Measurements from ENCODE around the gene FUOM.
"Not testable (repeated sequence)": the region's sequence is repeated elsewhere in the genome, so short reads cannot be mapped to it uniquely, and the experiment has no call there.

FUOM gene

GRCh38 chr10:133396035-133396624, 38.3 kb upstream of the FUOM start:
- Histone ChIP-seq H3K36me3 (ENCODE audit: control insufficient read depth in 1 of 2, insufficient read depth in 2 of 2, low read length in 2 of 2) (peaks cover 7 to 38% of the 10 kb centered on the region in 2 donors), H3K9me3 (ENCODE audit: control insufficient read depth in 1 of 2, low read length in 2 of 2) (no peaks in the 10 kb centered on the region), H3K27me3 (ENCODE audit: low read depth, low read length) (no peaks in the 10 kb centered on the region), H3K4me3 (ENCODE audit: low read depth in 1 of 2, low read length in 2 of 2) (no peak overlapping the region), H3K4me1 (ENCODE audit: control insufficient read depth in 1 of 2, insufficient read depth in 2 of 2, low read length in 2 of 2) (peaks cover 7 to 15% of the 10 kb centered on the region in 2 donors), H3K27ac (ENCODE audit: low read length) (no peak overlapping the region)

- H3K36me3 ChIP-seq (ENCODE audit: control insufficient read depth in 1 of 2, insufficient read depth in 2 of 2, low read length in 2 of 2): peaks cover 6 to 33% of the 10 kb centered on the region in 2 donors
- no peaks in the 10 kb centered on the region for H3K27me3 ChIP-seq (ENCODE audit: low read depth, low read length)
- H3K27ac ChIP-seq (ENCODE audit: low read length): peak overlapping the region; percentile 87
- peak overlapping the region; percentile 94 to 96 for H3K4me3 ChIP-seq (ENCODE audit: low read depth in 1 of 2, low read length in 2 of 2)
- peaks cover 0 to 15% of the 10 kb centered on the region in 2 donors for H3K4me1 ChIP-seq (ENCODE audit: control insufficient read depth in 1 of 2, insufficient read depth in 2 of 2, low read length in 2 of 2)
- no peaks in the 10 kb centered on the region for H3K9me3 ChIP-seq (ENCODE audit: control insufficient read depth in 1 of 2, low read length in 2 of 2)
Observed at GRCh38 chr10:133394801-133395221, 37.0 kb upstream of the FUOM start.

DNA sequence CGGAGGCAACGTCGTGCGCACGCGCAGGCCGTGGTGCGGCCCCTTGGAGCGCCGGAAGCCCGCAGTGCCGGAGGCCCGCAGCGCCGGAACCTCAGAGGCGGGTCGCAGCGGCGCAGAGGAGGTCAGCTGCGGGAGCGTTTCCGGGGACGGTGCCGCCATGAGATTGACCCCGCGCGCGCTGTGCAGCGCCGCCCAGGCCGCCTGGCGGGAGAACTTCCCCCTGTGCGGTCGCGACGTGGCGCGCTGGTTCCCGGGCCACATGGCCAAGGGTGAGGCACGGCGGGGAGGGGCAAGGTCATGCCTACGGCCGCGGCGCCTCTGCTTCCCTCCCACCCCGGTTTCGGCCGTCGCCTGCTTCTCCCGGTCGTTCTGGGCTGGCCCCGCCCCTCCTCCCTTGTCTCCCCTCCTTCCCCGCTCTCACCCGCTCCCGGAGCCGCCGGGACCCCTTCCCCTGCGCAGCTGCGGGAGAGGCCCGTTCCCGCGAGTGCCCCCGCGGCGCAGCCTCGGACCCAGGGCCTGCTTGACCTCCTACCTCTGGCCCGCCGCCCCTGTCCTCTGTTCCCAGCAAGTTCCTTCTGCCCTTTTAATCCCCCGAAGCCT, 36.3 kb upstream of the FUOM start, which contains the start of gene MTG1:
Gene MTG1, plus strand, starts transcription at position 94 of the 600 bp plus-strand sequence. Its CDS starts 64 bp downstream, at position 158.
- peak within 1 kb of the TSS; percentile 94 to 96 for H3K4me3 ChIP-seq (ENCODE audit: low read depth in 1 of 2, low read length in 2 of 2)
- H3K9me3 ChIP-seq (ENCODE audit: control insufficient read depth in 1 of 2, low read length in 2 of 2): no peaks in the 10 kb centered on the region
- H3K27ac ChIP-seq (ENCODE audit: low read length): peak within 1 kb of the TSS; percentile 87
- peaks cover 0 to 15% of the 10 kb centered on the region in 2 donors for H3K4me1 ChIP-seq (ENCODE audit: control insufficient read depth in 1 of 2, insufficient read depth in 2 of 2, low read length in 2 of 2)
- no peaks in the 10 kb centered on the region for H3K27me3 ChIP-seq (ENCODE audit: low read depth, low read length)
- peaks cover 6 to 27% of the 10 kb centered on the region in 2 donors for H3K36me3 ChIP-seq (ENCODE audit: control insufficient read depth in 1 of 2, insufficient read depth in 2 of 2, low read length in 2 of 2)

- Histone ChIP-seq H3K4me1 (ENCODE audit: control insufficient read depth in 1 of 2, insufficient read depth in 2 of 2, low read length in 2 of 2) (peaks cover 0 to 15% of the 10 kb centered on the region in 2 donors), H3K27me3 (ENCODE audit: low read depth, low read length) (no peaks in the 10 kb centered on the region), H3K4me3 (ENCODE audit: low read depth in 1 of 2, low read length in 2 of 2) (peak overlapping the region; percentile 42 to 96), H3K9me3 (ENCODE audit: control insufficient read depth in 1 of 2, low read length in 2 of 2) (no peaks in the 10 kb centered on the region), H3K36me3 (ENCODE audit: control insufficient read depth in 1 of 2, insufficient read depth in 2 of 2, low read length in 2 of 2) (peaks cover 6 to 20% of the 10 kb centered on the region in 2 donors), H3K27ac (ENCODE audit: low read length) (no peak overlapping the region)
Observed at GRCh38 chr10:133393401-133394063, 35.7 kb upstream of the FUOM start.

GRCh38 chr10:133391761-133392518, 34.1 kb upstream of the FUOM start:
- Histone ChIP-seq H3K36me3 (ENCODE audit: control insufficient read depth in 1 of 2, insufficient read depth in 2 of 2, low read length in 2 of 2) (peaks cover 6 to 12% of the 10 kb centered on the region in 2 donors), H3K27ac (ENCODE audit: low read length) (no peak overlapping the region)

GRCh38 chr10:133391249-133391635, 33.4 kb upstream of the FUOM start:
- Histone ChIP-seq H3K4me1 (ENCODE audit: control insufficient read depth in 1 of 2, insufficient read depth in 2 of 2, low read length in 2 of 2) (peaks cover 0 to 15% of the 10 kb centered on the region in 2 donors), H3K4me3 (ENCODE audit: low read depth in 1 of 2, low read length in 2 of 2) (no peak overlapping the region), H3K9me3 (ENCODE audit: control insufficient read depth in 1 of 2, low read length in 2 of 2) (no peaks in the 10 kb centered on the region), H3K27me3 (ENCODE audit: low read depth, low read length) (no peaks in the 10 kb centered on the region), H3K36me3 (ENCODE audit: control insufficient read depth in 1 of 2, insufficient read depth in 2 of 2, low read length in 2 of 2) (peaks cover 3 to 12% of the 10 kb centered on the region in 2 donors), H3K27ac (ENCODE audit: low read length) (no peak overlapping the region)

More at GRCh38 chr10:133391761-133392518, 34.1 kb upstream of the FUOM start:
- Histone ChIP-seq H3K4me3 (ENCODE audit: low read depth in 1 of 2, low read length in 2 of 2) (no peak overlapping the region), H3K27me3 (ENCODE audit: low read depth, low read length) (no peaks in the 10 kb centered on the region), H3K4me1 (ENCODE audit: control insufficient read depth in 1 of 2, insufficient read depth in 2 of 2, low read length in 2 of 2) (peaks cover 0 to 15% of the 10 kb centered on the region in 2 donors), H3K9me3 (ENCODE audit: control insufficient read depth in 1 of 2, low read length in 2 of 2) (no peaks in the 10 kb centered on the region)

- peaks cover 0 to 14% of the 10 kb centered on the region in 2 donors for H3K4me1 ChIP-seq (ENCODE audit: control insufficient read depth in 1 of 2, insufficient read depth in 2 of 2, low read length in 2 of 2)
- peaks cover 0 to 9% of the 10 kb centered on the region in 2 donors for H3K36me3 ChIP-seq (ENCODE audit: control insufficient read depth in 1 of 2, insufficient read depth in 2 of 2, low read length in 2 of 2)
- no peaks in the 10 kb centered on the region for H3K9me3 ChIP-seq (ENCODE audit: control insufficient read depth in 1 of 2, low read length in 2 of 2)
- H3K27ac ChIP-seq (ENCODE audit: low read length): no peak overlapping the region
- H3K4me3 ChIP-seq (ENCODE audit: low read depth in 1 of 2, low read length in 2 of 2): no peak overlapping the region
- no peaks in the 10 kb centered on the region for H3K27me3 ChIP-seq (ENCODE audit: low read depth, low read length)
Observed at GRCh38 chr10:133390597-133391248, 32.9 kb upstream of the FUOM start.

DNA sequence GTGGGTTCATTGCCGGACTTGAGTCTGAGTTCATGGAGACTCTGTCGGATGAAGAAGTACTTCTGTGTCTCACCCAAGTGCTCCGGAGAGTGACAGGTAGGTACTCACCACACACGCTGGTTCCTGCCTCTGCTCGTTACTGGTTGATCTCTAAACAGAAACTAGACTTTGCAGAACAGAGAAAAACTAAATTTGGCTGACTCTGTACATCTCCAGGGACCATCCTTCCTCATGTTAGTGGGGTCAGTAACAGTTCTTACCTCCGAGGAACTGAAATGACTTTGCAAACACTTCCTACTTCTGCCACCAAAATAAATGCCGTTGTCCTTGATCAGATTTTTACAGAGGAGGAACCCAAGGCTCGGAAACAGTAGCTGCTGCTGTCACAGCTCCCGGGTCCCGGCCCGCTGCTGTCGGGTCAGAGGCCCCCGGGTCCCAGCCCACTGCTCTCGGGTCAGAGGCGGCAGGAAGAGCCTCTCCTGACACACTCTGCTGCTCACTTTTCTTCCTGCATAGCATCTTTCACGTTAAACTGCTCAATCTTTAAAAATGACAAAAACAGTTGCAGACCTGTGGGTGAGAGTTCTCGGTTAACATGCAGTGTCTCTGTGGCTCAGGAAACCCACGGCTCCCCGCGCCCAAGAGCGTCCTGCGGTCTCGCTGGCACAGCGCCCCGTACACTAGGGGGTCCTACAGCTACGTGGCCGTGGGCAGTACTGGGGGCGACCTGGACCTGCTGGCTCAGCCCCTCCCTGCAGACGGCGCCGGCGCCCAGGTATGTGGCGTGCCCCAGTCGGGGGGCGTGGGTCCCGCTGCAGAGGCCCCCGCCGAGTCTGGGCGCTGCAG, 31.4 kb upstream of the FUOM start:
- no peak overlapping the region for H3K4me3 ChIP-seq (ENCODE audit: low read depth in 1 of 2, low read length in 2 of 2)
- no peaks in the 10 kb centered on the region for H3K9me3 ChIP-seq (ENCODE audit: control insufficient read depth in 1 of 2, low read length in 2 of 2)
- H3K36me3 ChIP-seq (ENCODE audit: control insufficient read depth in 1 of 2, insufficient read depth in 2 of 2, low read length in 2 of 2): peaks cover 0 to 9% of the 10 kb centered on the region in 2 donors
- H3K4me1 ChIP-seq (ENCODE audit: control insufficient read depth in 1 of 2, insufficient read depth in 2 of 2, low read length in 2 of 2): no peaks in the 10 kb centered on the region
- H3K27ac ChIP-seq (ENCODE audit: low read length): no peak overlapping the region
- no peaks in the 10 kb centered on the region for H3K27me3 ChIP-seq (ENCODE audit: low read depth, low read length)

DNA sequence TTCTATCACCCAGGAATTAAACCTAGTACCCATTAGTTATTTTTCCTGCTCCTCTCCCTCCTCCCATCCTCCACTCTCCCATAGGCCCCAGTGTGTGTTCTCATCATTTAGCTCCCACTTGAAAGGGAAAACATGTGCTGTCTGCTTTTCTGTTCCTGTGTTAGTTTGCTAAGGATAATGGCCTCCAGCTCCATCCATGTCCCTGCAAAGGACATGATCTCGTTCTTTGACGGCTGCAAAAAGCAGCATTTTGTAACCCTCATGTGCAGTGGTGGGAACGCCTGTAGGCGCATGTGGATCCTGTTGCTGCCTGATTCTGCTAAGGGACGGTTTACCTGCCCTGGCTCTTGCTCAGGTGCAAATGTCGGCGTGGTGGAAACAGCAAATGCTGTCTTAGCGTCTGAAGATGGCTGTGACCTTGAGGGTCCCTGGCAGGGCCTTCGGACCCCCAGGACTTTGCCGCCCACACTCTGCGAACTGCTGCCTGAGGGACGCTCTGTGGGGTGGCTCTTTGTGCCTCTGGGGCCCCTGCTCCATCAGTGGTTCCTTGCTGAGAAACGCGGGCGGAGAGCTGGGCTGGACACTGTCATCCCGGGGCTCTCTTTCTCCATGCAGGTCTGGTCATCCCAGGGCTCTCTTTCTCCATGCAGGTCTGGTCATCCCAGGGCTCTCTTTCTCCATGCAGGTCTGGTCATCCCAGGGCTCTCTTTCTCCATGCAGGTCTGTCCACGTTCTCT, 30.6 kb upstream of the FUOM start:
- Histone ChIP-seq H3K4me3 (ENCODE audit: low read depth in 1 of 2, low read length in 2 of 2) (no peak overlapping the region), H3K4me1 (ENCODE audit: control insufficient read depth in 1 of 2, insufficient read depth in 2 of 2, low read length in 2 of 2) (no peaks in the 10 kb centered on the region), H3K27ac (ENCODE audit: low read length) (no peak overlapping the region), H3K9me3 (ENCODE audit: control insufficient read depth in 1 of 2, low read length in 2 of 2) (no peaks in the 10 kb centered on the region), H3K36me3 (ENCODE audit: control insufficient read depth in 1 of 2, insufficient read depth in 2 of 2, low read length in 2 of 2) (peaks cover 0 to 9% of the 10 kb centered on the region in 2 donors), H3K27me3 (ENCODE audit: low read depth, low read length) (no peaks in the 10 kb centered on the region)

GRCh38 chr10:133386951-133387350, 29.1 kb upstream of the FUOM start:
- H3K36me3 ChIP-seq (ENCODE audit: control insufficient read depth in 1 of 2, insufficient read depth in 2 of 2, low read length in 2 of 2); H3K27ac ChIP-seq (ENCODE audit: low read length); H3K4me1 ChIP-seq (ENCODE audit: control insufficient read depth in 1 of 2, insufficient read depth in 2 of 2, low read length in 2 of 2): not testable (repeated sequence)

More at GRCh38 chr10:133386951-133387350, 29.1 kb upstream of the FUOM start:
- not testable (repeated sequence) for H3K9me3 ChIP-seq (ENCODE audit: control insufficient read depth in 1 of 2, low read length in 2 of 2); H3K27me3 ChIP-seq (ENCODE audit: low read depth, low read length); H3K4me3 ChIP-seq (ENCODE audit: low read depth in 1 of 2, low read length in 2 of 2)

Measured in muscle layer of duodenum (tissue), 2 donors.